Panc1 (cell line): Measurements from ENCODE around the gene BRD1. TPM values are rescaled to one million over a fixed set of nuclear protein-coding genes. Genes with fewer than 3 reads are reported as not detected.

ENCODE experiments used
- ATAC-seq: fragments of 200-7000 bp; cut with Tn5 transposase; 2 replicates; pipeline ENCODE4 v1.9.1; 2020; ENCODE audit warnings: mild to moderate bottlenecking, moderate library complexity
- BruUV-seq: library from RNA; stranded (reverse); fragments of 400-500 nt; replicated peaks from 2 replicates; lab custom pipeline; 2021; lab: Mats Ljungman, UMichigan
- CTCF ChIA-PET: fragments of 300-600 bp; sonication (Branson Sonifier 250); formaldehyde crosslinking; loops from one replicate; lab custom pipeline; 2022; ENCODE audit warnings: antibody characterized with exemption; lab: Charles Lee
- POLR2A ChIA-PET: fragments of 300-600 bp; sonication (Branson Sonifier 250); formaldehyde crosslinking; loops from one replicate; lab custom pipeline; 2022; ENCODE audit warnings: antibody characterized with exemption; lab: Charles Lee
- DNase-seq: peaks from one replicate; pipeline ENCODE4 v3.0.0-alpha.2; 2010; ENCODE audit warnings: low read depth, low spot score
- H3K27ac ChIP-seq: 2 replicates; pipeline ENCODE4 v1.5.1; 2011; ENCODE audit warnings: mild to moderate bottlenecking, low read length, inconsistent platforms
- H3K27me3 ChIP-seq: fragments of 200-500 bp; sonication (Bioruptor generic); 2 replicates; pipeline ENCODE4 v1.6.0; 2014; ENCODE audit warnings: low read length, inconsistent platforms; ENCODE audit not compliant: control insufficient read depth, insufficient read depth
- H3K36me3 ChIP-seq: fragments of 200-500 bp; sonication (Bioruptor generic); 2 replicates; pipeline ENCODE4 v1.5.1; 2014; ENCODE audit warnings: inconsistent platforms, mild to moderate bottlenecking, low read length, moderate library complexity; ENCODE audit not compliant: control insufficient read depth, insufficient read depth
- H3K4me1 ChIP-seq: 2 replicates; pipeline ENCODE4 v1.5.1; 2011; ENCODE audit warnings: inconsistent platforms, mild to moderate bottlenecking, low read length, moderate library complexity; ENCODE audit not compliant: control insufficient read depth, insufficient read depth
- H3K4me3 ChIP-seq, 2 experiments: 2 replicates each; pipeline ENCODE4 v1.5.1; 2011 to 2012; ENCODE audit warnings: low read depth in 2 of 2, low read length in 2 of 2, mild to moderate bottlenecking in 2 of 2, inconsistent platforms in 1 of 2, moderate library complexity in 1 of 2
- H3K9me3 ChIP-seq: fragments of 200-500 bp; sonication (Bioruptor generic); 2 replicates; pipeline ENCODE4 v1.5.1; 2014; ENCODE audit warnings: low read depth, mild to moderate bottlenecking, inconsistent platforms, low read length, moderate library complexity; ENCODE audit not compliant: control insufficient read depth, insufficient read depth
- POLR2AphosphoS5 ChIP-seq: IDR thresholded peaks from 2 replicates; pipeline ENCODE4 v1.6.1; 2012; ENCODE audit warnings: mild to moderate bottlenecking, low read depth, low read length, moderate library complexity
- SIN3A ChIP-seq: IDR thresholded peaks from 2 replicates; pipeline ENCODE4 v1.6.1; 2012; ENCODE audit warnings: low read depth, mild to moderate bottlenecking, low read length, moderate library complexity, borderline replicate concordance; ENCODE audit not compliant: insufficient read depth
- TCF7L2 ChIP-seq: IDR thresholded peaks from 2 replicates; pipeline ENCODE4 v1.6.1; 2011; ENCODE audit warnings: mild to moderate bottlenecking, low read depth, low read length, inconsistent platforms
- in situ Hi-C: cut with HindIII; loops from 2 replicates; pipeline ENCODE4 v1.10.0; 2016; ENCODE audit warnings: low sequenced_read_pairs, low pct_unique_long_range_greater_than_20kb
- intact Hi-C: fragments of 100-400 bp; cut with micrococcal nuclease; formaldehyde crosslinking; loops from one replicate; pipeline ENCODE4 v1.10.0; 2022; ENCODE audit not compliant: unreplicated experiment
- total RNA-seq: library from RNA; stranded (reverse); gene quantifications from one replicate; pipeline ENCODE4 v1.2.1, GENCODE V29; 2021; ENCODE audit not compliant: unreplicated experiment
- TF ChIP-seq, protein P1 (sequence below): fragments of 450-650 bp; IDR thresholded peaks from 2 replicates; pipeline ENCODE4 v1.5.1; 2017; ENCODE audit warnings: mild to moderate bottlenecking
- TF ChIP-seq, protein P2 (sequence below), 2 experiments: IDR thresholded peaks; 2 replicates each; pipeline ENCODE4 v1.6.1; 2011 to 2012; ENCODE audit warnings: low read depth in 2 of 2, control low read depth in 1 of 2, low read length in 1 of 2, mild to moderate bottlenecking in 1 of 2, moderate library complexity in 1 of 2; ENCODE audit not compliant: insufficient read depth in 1 of 2

BRD1 gene
- total RNA-seq, 1 experiment from 2014 or later = 24.0 TPM

DNA sequence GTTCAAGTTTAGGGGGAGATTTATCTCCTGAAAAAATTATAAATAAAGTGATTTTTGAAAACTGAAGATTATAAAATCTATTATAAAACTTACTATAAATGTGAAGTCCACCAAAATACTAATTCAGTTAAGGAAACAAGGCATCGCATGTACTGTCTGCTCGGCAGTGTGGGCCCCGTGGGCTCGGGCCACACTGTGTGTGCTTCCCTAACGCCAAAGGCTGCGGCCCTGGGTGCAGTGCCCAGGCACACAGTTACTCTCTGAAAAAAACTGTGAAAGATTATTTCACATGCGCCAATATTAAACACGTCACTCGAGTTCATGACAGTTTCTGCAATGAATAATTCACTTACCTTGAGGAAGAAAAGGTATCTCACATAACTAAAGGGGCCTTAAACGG lies 39.8 kb downstream of the BRD1 start:
- POLR2A ChIA-PET = no interaction called here

DNA sequence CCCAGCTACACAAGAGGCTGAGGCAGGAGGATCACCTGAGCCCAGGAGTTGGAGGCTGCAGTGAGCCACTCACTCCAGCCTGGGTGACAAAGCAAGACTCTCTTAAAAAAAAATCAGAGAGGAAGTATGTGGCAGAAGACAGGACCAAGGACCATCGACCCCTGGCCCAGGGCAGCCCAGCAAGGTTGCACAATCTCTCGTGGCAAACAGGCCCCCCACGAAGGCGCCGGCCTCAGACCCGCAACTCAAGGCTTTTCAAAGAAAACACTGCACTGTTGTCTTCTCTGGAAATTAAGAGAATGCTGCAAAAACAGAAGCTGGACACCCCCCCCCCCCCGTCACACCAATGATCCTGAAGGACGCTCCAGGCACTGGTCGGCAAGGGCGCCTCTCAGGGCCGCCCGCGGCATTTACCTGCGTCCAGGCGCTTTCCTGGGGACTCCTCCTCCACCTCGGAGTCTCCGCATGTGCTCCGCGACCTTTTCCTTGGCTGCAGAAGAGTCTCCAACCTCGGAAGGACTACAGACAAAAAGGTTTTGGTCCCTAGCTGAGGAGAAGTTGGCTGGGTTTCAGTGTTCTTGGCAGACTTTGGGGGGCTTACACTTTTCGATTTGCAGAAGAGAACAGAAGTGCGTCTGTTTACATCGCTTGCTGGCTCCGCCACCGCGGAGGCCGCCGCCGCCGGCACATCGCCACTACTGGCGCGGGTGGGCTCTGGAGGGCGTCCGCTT lies 40.5 kb downstream of the BRD1 start:
- intact Hi-C loops (no loop called here), in situ Hi-C loops (no loop called here)
- ChIA-PET POLR2A (no interaction called here), CTCF (no interaction called here)
- no peak overlapping the region for H3K27ac ChIP-seq
- DNase-seq (no peak), ATAC-seq (no peak)
- no TSS peak for BruUV-seq
- no peaks in the 10 kb centered on the region for H3K4me1 ChIP-seq
- no peaks in the 10 kb centered on the region for H3K9me3 ChIP-seq
- H3K4me3 ChIP-seq = no peak overlapping the region
- TF ChIP-seq TCF7L2 (no peak), POLR2AphosphoS5 (no peak), SIN3A (no peak)
- TF ChIP-seq, protein P1, sequence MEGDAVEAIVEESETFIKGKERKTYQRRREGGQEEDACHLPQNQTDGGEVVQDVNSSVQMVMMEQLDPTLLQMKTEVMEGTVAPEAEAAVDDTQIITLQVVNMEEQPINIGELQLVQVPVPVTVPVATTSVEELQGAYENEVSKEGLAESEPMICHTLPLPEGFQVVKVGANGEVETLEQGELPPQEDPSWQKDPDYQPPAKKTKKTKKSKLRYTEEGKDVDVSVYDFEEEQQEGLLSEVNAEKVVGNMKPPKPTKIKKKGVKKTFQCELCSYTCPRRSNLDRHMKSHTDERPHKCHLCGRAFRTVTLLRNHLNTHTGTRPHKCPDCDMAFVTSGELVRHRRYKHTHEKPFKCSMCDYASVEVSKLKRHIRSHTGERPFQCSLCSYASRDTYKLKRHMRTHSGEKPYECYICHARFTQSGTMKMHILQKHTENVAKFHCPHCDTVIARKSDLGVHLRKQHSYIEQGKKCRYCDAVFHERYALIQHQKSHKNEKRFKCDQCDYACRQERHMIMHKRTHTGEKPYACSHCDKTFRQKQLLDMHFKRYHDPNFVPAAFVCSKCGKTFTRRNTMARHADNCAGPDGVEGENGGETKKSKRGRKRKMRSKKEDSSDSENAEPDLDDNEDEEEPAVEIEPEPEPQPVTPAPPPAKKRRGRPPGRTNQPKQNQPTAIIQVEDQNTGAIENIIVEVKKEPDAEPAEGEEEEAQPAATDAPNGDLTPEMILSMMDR = no peak
- TF ChIP-seq, protein P2, sequence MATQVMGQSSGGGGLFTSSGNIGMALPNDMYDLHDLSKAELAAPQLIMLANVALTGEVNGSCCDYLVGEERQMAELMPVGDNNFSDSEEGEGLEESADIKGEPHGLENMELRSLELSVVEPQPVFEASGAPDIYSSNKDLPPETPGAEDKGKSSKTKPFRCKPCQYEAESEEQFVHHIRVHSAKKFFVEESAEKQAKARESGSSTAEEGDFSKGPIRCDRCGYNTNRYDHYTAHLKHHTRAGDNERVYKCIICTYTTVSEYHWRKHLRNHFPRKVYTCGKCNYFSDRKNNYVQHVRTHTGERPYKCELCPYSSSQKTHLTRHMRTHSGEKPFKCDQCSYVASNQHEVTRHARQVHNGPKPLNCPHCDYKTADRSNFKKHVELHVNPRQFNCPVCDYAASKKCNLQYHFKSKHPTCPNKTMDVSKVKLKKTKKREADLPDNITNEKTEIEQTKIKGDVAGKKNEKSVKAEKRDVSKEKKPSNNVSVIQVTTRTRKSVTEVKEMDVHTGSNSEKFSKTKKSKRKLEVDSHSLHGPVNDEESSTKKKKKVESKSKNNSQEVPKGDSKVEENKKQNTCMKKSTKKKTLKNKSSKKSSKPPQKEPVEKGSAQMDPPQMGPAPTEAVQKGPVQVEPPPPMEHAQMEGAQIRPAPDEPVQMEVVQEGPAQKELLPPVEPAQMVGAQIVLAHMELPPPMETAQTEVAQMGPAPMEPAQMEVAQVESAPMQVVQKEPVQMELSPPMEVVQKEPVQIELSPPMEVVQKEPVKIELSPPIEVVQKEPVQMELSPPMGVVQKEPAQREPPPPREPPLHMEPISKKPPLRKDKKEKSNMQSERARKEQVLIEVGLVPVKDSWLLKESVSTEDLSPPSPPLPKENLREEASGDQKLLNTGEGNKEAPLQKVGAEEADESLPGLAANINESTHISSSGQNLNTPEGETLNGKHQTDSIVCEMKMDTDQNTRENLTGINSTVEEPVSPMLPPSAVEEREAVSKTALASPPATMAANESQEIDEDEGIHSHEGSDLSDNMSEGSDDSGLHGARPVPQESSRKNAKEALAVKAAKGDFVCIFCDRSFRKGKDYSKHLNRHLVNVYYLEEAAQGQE (IDR thresholded peaks at IDR 0.05; ENCODE audit: insufficient read depth in 1 of 2, low read depth in 2 of 2, low read length in 1 of 2) = no peak
- no peaks in the 10 kb centered on the region for H3K27me3 ChIP-seq
- no peaks in the 10 kb centered on the region; the same call in 1 of the 2 replicates for H3K36me3 ChIP-seq

More for the DNA sequence above, 39.8 kb downstream of the BRD1 start:
- in situ Hi-C loops = no loop called here
- no TSS peak for BruUV-seq
- DNase-seq = no peak
- Histone ChIP-seq H3K4me1 (no peaks in the 10 kb centered on the region), H3K36me3 (no peaks in the 10 kb centered on the region; the same call in 1 of the 2 replicates), H3K27ac (no peak overlapping the region), H3K4me3 (no peak overlapping the region), H3K9me3 (no peaks in the 10 kb centered on the region), H3K27me3 (no peaks in the 10 kb centered on the region)
- intact Hi-C loops = no loop called here
- ATAC-seq = no peak
- CTCF ChIA-PET = no interaction called here
- TF ChIP-seq TCF7L2 = no peak
- TF ChIP-seq POLR2AphosphoS5 = no peak
- TF ChIP-seq, protein P2 (IDR thresholded peaks at IDR 0.05; ENCODE audit: insufficient read depth in 1 of 2, low read depth in 2 of 2, low read length in 1 of 2) = no peak
- TF ChIP-seq, protein P1 = no peak
- no peak for TF ChIP-seq SIN3A
